Diencephalon (tissue), 1 donor: ENCODE results near the gene GOLGA8R. TPM values are rescaled to one million over a fixed set of nuclear protein-coding genes. Genes with fewer than 3 reads are reported as not detected.

Experiments
- small RNA-seq: library from RNA; depleted of rRNA; stranded (forward); fragments of <200 nt; gene quantifications from one replicate; pipeline ENCODE3, GENCODE V24; 2014
- total RNA-seq: library from RNA; depleted of rRNA; stranded (reverse); fragments of >200 nt; gene quantifications from one replicate; pipeline ENCODE4 v1.2.3, GENCODE V29; 2014

GOLGA8R gene, protein sequence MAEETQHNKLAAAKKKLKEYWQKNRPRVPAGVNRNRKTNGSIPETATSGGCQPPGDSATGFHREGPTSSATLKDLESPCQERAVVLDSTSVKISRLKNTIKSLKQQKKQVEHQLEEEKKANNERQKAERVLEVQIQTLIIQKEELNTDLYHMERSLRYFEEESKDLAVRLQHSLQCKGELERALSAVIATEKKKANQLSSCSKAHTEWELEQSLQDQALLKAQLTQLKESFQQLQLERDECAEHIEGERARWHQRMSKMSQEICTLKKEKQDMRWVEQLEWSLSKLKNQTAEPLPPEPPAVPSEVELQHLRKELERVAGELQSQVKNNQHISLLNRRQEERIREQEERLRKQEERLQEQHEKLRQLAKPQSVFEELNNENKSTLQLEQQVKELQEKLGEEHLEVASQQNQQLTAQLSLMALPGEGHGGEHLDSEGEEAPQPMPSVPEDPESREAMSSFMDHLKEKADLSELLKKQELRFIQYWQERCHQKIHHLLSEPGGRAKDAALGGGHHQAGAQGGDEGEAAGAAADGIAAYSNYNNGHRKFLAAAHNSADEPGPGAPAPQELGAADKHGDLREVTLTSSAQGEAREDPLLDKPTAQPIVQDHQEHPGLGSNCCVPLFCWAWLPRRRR
- total RNA-seq, result 2.1 TPM

GRCh38 chr15:30414160-30414559, at the start of gene GOLGA8R:
Gene GOLGA8R (minus strand): TSS chr15:30414260. CDS start chr15:30414162, 98 bp downstream.

DNA sequence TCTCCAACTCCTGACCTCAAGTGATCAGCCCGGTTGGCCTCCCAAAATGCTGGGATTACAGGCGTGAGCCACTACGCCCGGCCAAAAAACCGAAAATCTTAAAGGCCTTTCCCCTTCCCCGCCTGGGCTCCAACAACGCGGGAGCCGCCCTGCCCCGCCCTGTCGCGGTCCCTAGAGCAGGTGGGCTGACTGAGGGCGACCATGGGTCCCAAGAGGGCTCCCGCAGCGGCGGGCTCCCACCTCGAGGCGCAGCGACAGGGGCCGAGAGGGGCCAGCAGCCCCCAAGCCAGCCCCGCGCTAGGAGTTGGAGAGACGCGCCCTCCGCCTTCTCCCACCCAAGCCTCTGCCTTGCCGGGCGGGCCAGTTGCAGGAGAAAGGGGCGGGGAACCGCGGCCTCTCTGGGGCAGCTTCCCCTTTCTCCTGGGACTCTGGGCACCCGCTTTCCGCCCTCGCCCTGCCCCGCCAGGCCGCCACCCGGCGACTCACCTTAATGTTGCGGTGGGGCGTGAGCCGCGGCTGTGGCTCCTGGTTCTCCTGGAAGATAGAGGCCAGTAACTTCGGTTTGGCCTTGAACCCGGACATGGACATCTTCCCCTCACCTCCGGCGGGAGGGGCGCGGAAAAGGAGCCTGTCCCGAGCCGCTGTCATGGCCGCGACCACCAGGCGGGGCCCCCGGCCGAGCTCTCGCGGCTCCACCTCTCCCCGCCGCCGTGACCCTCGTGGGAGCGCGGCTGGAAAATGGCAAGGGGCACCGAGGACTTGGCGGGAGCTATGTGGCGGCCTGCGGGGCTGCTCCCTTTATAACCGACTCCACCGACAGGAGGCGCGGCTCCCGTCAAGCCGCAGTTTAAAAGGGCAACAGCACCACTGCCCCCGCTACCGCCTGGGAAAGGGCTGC, 21.0 kb downstream of the GOLGA8R start, which contains the start of gene CHRFAM7A:
TSS of gene CHRFAM7A (minus strand) at position 775 of the 898 bp plus-strand sequence. CDS start 10,189 bp downstream, outside the sequence.

Small RNAs within 50 kb of the gene (small RNA-seq; reads per million reads assigned to genes)
- gene AC019322.2 (not detected), gene RF00019 (not detected), gene RF00096 (not detected), gene RN7SL196P (not detected)

Other genes with a start within 250 kb of the GOLGA8R start
- 14.8 TPM for gene CHRFAM7A, start 20.7 kb downstream of the GOLGA8R start, total RNA-seq
- 0.69 TPM for gene GOLGA8Q, start 137.8 kb upstream of the GOLGA8R start, total RNA-seq
- gene GOLGA8H, start 189.8 kb upstream of the GOLGA8R start, total RNA-seq, result 2.1 TPM